A549 (cell line): ENCODE data around the gene MSL1.

Experiments used
- CBX2 ChIP-seq: fragments of 200-600 bp; sonication (generic); IDR thresholded peaks from 2 replicates; pipeline ENCODE4 v1.6.1; 2016; ENCODE audit warnings: low read depth, mild to moderate bottlenecking, borderline replicate concordance
- CTCF ChIP-seq: fragments of >200 bp; sonication (Bioruptor Twin); formaldehyde crosslinking; IDR thresholded peaks from 3 replicates; pipeline ENCODE4 v1.5.1; 2016
- KDM1A ChIP-seq: fragments of 200-600 bp; sonication (generic); IDR thresholded peaks from 2 replicates; pipeline ENCODE4 v1.6.1; 2016; ENCODE audit warnings: low read depth, mild to moderate bottlenecking
- POLR2A ChIP-seq: IDR thresholded peaks from 2 replicates; pipeline ENCODE4 v1.6.1; 2012; ENCODE audit warnings: mild to moderate bottlenecking, low read length
- POLR2AphosphoS2 ChIP-seq: conservative IDR thresholded peaks from 2 replicates; pipeline ENCODE4 v1.6.1; 2012; ENCODE audit warnings: low read length, improper control_type of control experiment, inconsistent platforms
- RCOR1 ChIP-seq: fragments of 150-350 bp; IDR thresholded peaks from 2 replicates; pipeline ENCODE4 v1.6.1; 2014; ENCODE audit warnings: antibody characterized with exemption, low read length, low read depth
- REST ChIP-seq: fragments of 200-600 bp; sonication (generic); IDR thresholded peaks from 2 replicates; pipeline ENCODE4 v1.6.1; 2016; ENCODE audit warnings: antibody characterized with exemption, mild to moderate bottlenecking, moderate library complexity

GRCh38 chr17:40093580-40094201 lies 28.1 kb upstream of the MSL1 start:
- TF ChIP-seq POLR2AphosphoS2 (no peak), POLR2A (no peak), REST (no peak), KDM1A (no peak), CTCF (no peak), CBX2 (no peak), RCOR1 (no peak)
